ENCODE results near the gene DRGX.

- no peak for TF ChIP-seq POLR2AphosphoS5 (IDR thresholded peaks at IDR 0.05)
- TF ChIP-seq, protein P1, sequence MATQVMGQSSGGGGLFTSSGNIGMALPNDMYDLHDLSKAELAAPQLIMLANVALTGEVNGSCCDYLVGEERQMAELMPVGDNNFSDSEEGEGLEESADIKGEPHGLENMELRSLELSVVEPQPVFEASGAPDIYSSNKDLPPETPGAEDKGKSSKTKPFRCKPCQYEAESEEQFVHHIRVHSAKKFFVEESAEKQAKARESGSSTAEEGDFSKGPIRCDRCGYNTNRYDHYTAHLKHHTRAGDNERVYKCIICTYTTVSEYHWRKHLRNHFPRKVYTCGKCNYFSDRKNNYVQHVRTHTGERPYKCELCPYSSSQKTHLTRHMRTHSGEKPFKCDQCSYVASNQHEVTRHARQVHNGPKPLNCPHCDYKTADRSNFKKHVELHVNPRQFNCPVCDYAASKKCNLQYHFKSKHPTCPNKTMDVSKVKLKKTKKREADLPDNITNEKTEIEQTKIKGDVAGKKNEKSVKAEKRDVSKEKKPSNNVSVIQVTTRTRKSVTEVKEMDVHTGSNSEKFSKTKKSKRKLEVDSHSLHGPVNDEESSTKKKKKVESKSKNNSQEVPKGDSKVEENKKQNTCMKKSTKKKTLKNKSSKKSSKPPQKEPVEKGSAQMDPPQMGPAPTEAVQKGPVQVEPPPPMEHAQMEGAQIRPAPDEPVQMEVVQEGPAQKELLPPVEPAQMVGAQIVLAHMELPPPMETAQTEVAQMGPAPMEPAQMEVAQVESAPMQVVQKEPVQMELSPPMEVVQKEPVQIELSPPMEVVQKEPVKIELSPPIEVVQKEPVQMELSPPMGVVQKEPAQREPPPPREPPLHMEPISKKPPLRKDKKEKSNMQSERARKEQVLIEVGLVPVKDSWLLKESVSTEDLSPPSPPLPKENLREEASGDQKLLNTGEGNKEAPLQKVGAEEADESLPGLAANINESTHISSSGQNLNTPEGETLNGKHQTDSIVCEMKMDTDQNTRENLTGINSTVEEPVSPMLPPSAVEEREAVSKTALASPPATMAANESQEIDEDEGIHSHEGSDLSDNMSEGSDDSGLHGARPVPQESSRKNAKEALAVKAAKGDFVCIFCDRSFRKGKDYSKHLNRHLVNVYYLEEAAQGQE (IDR thresholded peaks at IDR 0.05; ENCODE audit: borderline replicate concordance) = no peak
- TF ChIP-seq, protein P2, sequence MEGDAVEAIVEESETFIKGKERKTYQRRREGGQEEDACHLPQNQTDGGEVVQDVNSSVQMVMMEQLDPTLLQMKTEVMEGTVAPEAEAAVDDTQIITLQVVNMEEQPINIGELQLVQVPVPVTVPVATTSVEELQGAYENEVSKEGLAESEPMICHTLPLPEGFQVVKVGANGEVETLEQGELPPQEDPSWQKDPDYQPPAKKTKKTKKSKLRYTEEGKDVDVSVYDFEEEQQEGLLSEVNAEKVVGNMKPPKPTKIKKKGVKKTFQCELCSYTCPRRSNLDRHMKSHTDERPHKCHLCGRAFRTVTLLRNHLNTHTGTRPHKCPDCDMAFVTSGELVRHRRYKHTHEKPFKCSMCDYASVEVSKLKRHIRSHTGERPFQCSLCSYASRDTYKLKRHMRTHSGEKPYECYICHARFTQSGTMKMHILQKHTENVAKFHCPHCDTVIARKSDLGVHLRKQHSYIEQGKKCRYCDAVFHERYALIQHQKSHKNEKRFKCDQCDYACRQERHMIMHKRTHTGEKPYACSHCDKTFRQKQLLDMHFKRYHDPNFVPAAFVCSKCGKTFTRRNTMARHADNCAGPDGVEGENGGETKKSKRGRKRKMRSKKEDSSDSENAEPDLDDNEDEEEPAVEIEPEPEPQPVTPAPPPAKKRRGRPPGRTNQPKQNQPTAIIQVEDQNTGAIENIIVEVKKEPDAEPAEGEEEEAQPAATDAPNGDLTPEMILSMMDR (IDR thresholded peaks at IDR 0.05; ENCODE audit: poor library complexity, severe bottlenecking) = no peak
These were observed 32.4 kb downstream of the DRGX start for GRCh38 chr10:49363309-49364031.
